Right lobe of liver (tissue), 6 donors: ENCODE data around the gene PGC. TPM values are rescaled to one million over a fixed set of nuclear protein-coding genes. Genes with fewer than 3 reads are reported as not detected.

ENCODE experiments used
- ATAC-seq, 4 donors: fragments of 200-7000 bp; cut with Tn5 transposase; one replicate each; pipeline ENCODE4 v1.9.1; 2020; ENCODE audit warnings: mild to moderate bottlenecking in 4 of 4, moderate library complexity in 4 of 4
- DNase-seq, 3 donors: peaks; one replicate each; pipeline ENCODE4 v3.0.0-alpha.2; 2020
- H3K27ac ChIP-seq, 3 donors: fragments of 200-600 bp; one replicate each; pipeline ENCODE4 v1.8.0; 2022
- H3K27me3 ChIP-seq, 2 donors: fragments of 200-600 bp; one replicate each; pipeline ENCODE4 v1.8.0; 2022
- H3K36me3 ChIP-seq, 4 donors: fragments of 200-600 bp; sonication (generic) in 1 of 4; one replicate each; pipeline versions ENCODE4 v1.5.1 to v1.8.0; 2017 to 2022; ENCODE audit warnings: control low read depth in 1 of 4
- H3K4me1 ChIP-seq, 4 donors: fragments of 200-600 bp; sonication (generic) in 1 of 4; one replicate each; pipeline versions ENCODE4 v1.5.1 to v1.8.0; 2017 to 2022; ENCODE audit warnings: control low read depth in 1 of 4
- H3K4me3 ChIP-seq, 3 donors: fragments of 200-600 bp; one replicate each; pipeline ENCODE4 v1.8.0; 2022
- H3K9me3 ChIP-seq, 4 donors: fragments of 200-600 bp; sonication (generic) in 1 of 4; one replicate each; pipeline versions ENCODE4 v1.5.1 to v1.8.0; 2017 to 2022; ENCODE audit warnings: control low read depth in 1 of 4
- POLR2A ChIP-seq: fragments of 450-650 bp; IDR thresholded peaks from one replicate; pipeline ENCODE4 v1.6.1; 2017; ENCODE audit warnings: antibody characterized with exemption, mild to moderate bottlenecking
- WGBS: methylation state at CpG from one replicate; pipeline ENCODE4 v1.1.6; 2018; ENCODE audit warnings: low coverage, low lambda C conversion rate; ENCODE audit not compliant: insufficient coverage; ENCODE audit errors: missing lambda C conversion rate; 5-methylcytosine and 5-hydroxymethylcytosine counted together
- intact Hi-C, 2 donors: fragments of 100-400 bp; cut with DNase I; formaldehyde crosslinking; loops; one replicate each; pipeline versions ENCODE4 v1.11.2 to v1.14.1; 2022
- total RNA-seq, 6 experiments: library from RNA; depleted of rRNA in 2 of 6; stranded (reverse); fragments of >200 nt in 2 of 6; fragmentation: NEBNext Ultra II Directional in 3 of 6; extraction: Animal tissue kit (Norgen Biotek cat#: 25700) in 3 of 6; gene quantifications; one replicate each; pipeline versions ENCODE4 v1.1.0 to v1.2.4, GENCODE V29; 2016 to 2023
- TF ChIP-seq, protein P1 (sequence below), 4 donors: fragments of 200-600 bp in 3 of 4; fragments of 450-650 bp in 1 of 4; IDR thresholded peaks; one replicate each; pipeline versions ENCODE4 v1.5.1 to v1.8.0; 2016 to 2022; ENCODE audit warnings: antibody characterized with exemption in 4 of 4, mild to moderate bottlenecking in 2 of 4
- donor health status: DM: no; HTN: yes; CAD: no.
- donor health status: DM: no; HTN: no; CAD: no.
- donor health status: DM: no; HTN: no; CAD: no.
- donor health status: DM: no; HTN: yes; CAD: no.
- donor health status: DM: no; HTN: yes; CAD: no.

Gene PGC
- total RNA-seq, 6 experiments from 2014 or later, result 0.31 TPM; not detected in 5

DNA sequence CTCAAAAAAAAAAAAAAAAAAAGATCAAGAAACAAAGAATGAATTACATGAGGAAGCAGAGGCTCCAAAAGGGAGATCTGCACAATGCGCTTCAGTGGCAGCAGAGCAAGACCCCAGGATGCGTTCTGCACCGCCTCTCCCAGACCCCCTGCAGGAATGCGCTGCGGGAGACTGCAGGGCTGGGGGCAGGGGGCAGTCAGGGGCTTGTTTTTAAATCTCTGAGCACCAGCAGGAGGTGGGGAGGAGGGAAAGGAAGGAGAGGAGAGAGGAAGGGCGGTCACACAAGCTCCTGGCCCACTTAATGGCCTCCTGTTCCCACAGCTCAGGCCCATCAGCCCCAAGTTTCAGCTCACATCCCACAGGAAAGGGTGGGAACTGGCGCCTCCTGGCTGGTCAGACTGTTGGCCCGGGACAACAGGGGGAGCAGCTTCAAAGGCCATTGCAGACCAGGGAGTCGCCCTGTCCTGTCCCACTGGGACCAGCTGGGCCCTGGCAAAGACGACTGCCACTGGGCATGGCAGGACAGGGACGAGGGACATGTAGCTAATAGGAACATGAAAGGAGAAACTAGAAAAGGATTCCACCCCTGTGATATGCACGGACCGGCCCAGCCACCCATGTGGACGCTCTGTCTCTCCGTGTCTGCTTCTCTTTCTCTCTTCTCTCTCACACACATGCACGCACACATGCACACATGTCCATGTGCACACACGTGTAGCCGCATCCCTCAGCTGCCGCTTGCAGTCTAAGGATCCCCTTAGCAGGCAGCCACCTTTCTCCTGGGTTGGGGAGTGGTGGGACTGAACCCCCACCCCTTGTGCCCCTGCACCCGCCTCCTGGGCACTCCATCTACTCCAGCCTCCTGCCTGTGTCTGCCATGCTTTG, 46.5 kb downstream of the PGC start:
- Histone ChIP-seq H3K36me3 (no peaks in the 10 kb centered on the region), H3K9me3 (no peaks in the 10 kb centered on the region), H3K4me1 (no peaks in the 10 kb centered on the region), H3K4me3 (no peak overlapping the region), H3K27ac (no peak overlapping the region), H3K27me3 (no peaks in the 10 kb centered on the region)
- ATAC-seq (peak in 1 of 4 donors; percentile 8), DNase-seq (peak in 1 of 3 donors; percentile 48)
- intact Hi-C loops, result no loop called here
- no peak for TF ChIP-seq POLR2A
- TF ChIP-seq, protein P1, sequence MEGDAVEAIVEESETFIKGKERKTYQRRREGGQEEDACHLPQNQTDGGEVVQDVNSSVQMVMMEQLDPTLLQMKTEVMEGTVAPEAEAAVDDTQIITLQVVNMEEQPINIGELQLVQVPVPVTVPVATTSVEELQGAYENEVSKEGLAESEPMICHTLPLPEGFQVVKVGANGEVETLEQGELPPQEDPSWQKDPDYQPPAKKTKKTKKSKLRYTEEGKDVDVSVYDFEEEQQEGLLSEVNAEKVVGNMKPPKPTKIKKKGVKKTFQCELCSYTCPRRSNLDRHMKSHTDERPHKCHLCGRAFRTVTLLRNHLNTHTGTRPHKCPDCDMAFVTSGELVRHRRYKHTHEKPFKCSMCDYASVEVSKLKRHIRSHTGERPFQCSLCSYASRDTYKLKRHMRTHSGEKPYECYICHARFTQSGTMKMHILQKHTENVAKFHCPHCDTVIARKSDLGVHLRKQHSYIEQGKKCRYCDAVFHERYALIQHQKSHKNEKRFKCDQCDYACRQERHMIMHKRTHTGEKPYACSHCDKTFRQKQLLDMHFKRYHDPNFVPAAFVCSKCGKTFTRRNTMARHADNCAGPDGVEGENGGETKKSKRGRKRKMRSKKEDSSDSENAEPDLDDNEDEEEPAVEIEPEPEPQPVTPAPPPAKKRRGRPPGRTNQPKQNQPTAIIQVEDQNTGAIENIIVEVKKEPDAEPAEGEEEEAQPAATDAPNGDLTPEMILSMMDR (IDR thresholded peaks at IDR 0.05), result no peak
- WGBS, result 87% methylated on average over 16 of the region's 20 CpGs

DNA sequence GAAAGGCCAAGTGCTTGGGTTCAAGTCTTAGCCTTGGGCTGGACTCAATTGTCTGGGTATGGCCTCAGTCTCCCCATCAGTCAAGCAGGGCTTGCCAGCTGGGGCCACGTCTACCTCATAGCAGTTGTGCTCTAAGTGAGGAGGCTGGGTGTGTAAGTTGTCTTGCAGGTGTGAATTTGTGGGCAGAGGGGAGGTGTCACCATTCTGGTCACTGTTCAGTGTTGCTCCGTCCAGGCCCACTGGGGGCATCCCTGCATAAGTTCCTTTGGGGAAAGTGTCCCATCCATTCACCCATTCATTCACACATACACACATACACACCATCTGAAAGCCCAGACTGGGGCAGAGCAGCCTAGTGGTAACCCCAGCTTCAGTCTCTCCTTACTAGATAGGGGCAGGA, 48.1 kb downstream of the PGC start:
- DNase-seq, result no peak
- H3K27ac ChIP-seq, result no peak overlapping the region

GRCh38 chr6:41697861-41698781, 49.1 kb downstream of the PGC start:
- H3K27me3 ChIP-seq, result no peaks in the 10 kb centered on the region
- 89% methylated on average over 10 of the region's 15 CpGs for WGBS
- no peak overlapping the region for H3K4me3 ChIP-seq
- intact Hi-C loops, result no loop called here
- DNase-seq (no peak), ATAC-seq (no peak)
- no peak overlapping the region for H3K27ac ChIP-seq
- no peaks in the 10 kb centered on the region for H3K4me1 ChIP-seq
- no peaks in the 10 kb centered on the region for H3K9me3 ChIP-seq
- H3K36me3 ChIP-seq, result no peaks in the 10 kb centered on the region
- TF ChIP-seq, protein P1 (IDR thresholded peaks at IDR 0.05), result no peak
- no peak for TF ChIP-seq POLR2A

More for the DNA sequence above, 48.1 kb downstream of the PGC start:
- no peaks in the 10 kb centered on the region for H3K27me3 ChIP-seq
- no peaks in the 10 kb centered on the region for H3K36me3 ChIP-seq
- no peak overlapping the region for H3K4me3 ChIP-seq
- no peak for TF ChIP-seq POLR2A
- TF ChIP-seq, protein P1 (IDR thresholded peaks at IDR 0.05), result no peak
- no peaks in the 10 kb centered on the region for H3K4me1 ChIP-seq
- 100% methylated on average over 1 of the region's 2 CpGs for WGBS
- no peaks in the 10 kb centered on the region for H3K9me3 ChIP-seq
- no peak for ATAC-seq
- intact Hi-C loops, result no loop called here

- ATAC-seq (no peak), DNase-seq (no peak)
- 88% methylated on average over 5 of the region's 6 CpGs for WGBS
- intact Hi-C loops, result no loop called here
- Histone ChIP-seq H3K27ac (no peak overlapping the region), H3K4me3 (no peak overlapping the region), H3K27me3 (no peaks in the 10 kb centered on the region), H3K4me1 (no peaks in the 10 kb centered on the region), H3K9me3 (no peaks in the 10 kb centered on the region), H3K36me3 (no peaks in the 10 kb centered on the region)
- no peak for TF ChIP-seq POLR2A
- TF ChIP-seq, protein P1 (IDR thresholded peaks at IDR 0.05), result no peak
Measured at GRCh38 chr6:41696788-41697187, 50.4 kb downstream of the PGC start.
